Measurements from ENCODE around the gene LHPP.

GRCh38 chr10:124458889-124459288 is 2.7 kb upstream of the LHPP start:
- TF ChIP-seq CTCF (IDR thresholded peaks at IDR 0.05; ENCODE audit: low read length) (no peak), EZH2 (IDR thresholded peaks at IDR 0.05; ENCODE audit: borderline replicate concordance, low read length) (no peak)
